NCI-H1694 (cell line): ENCODE results near the gene SEC14L5.

Source experiments
- DNase-seq: peaks from one replicate; lab custom pipeline; 2025; lab: John Stamatoyannopoulos, UW

SEC14L5 gene

GRCh38 chr16:4931381-4931780, 26.7 kb upstream of the SEC14L5 start:
- DNase-seq, result no peak

- no peak for DNase-seq
Observed at GRCh38 chr16:4933433-4933832, 24.7 kb upstream of the SEC14L5 start.

- no peak for DNase-seq
Observed at GRCh38 chr16:4933871-4934395, 24.2 kb upstream of the SEC14L5 start.

- DNase-seq, result no peak
Observed at GRCh38 chr16:4934591-4934990, 23.5 kb upstream of the SEC14L5 start.

GRCh38 chr16:4935241-4935855, 22.8 kb upstream of the SEC14L5 start:
- no peak for DNase-seq

- no peak for DNase-seq
Observed at GRCh38 chr16:4936181-4936990, 21.7 kb upstream of the SEC14L5 start.

- DNase-seq, result no peak
Observed at GRCh38 chr16:4936991-4937781, 20.9 kb upstream of the SEC14L5 start, which contains the start of gene PPL. PPL (minus strand) TSS chr16:4937148; CDS start chr16:4937045, 103 bp downstream.

GRCh38 chr16:4937782-4938682, 20.1 kb upstream of the SEC14L5 start:
- DNase-seq, result no peak

- no peak for DNase-seq
Observed at GRCh38 chr16:4938683-4939030, 19.5 kb upstream of the SEC14L5 start.

GRCh38 chr16:4940719-4941118, 17.4 kb upstream of the SEC14L5 start:
- no peak for DNase-seq

GRCh38 chr16:4942481-4942880, 15.6 kb upstream of the SEC14L5 start:
- no peak for DNase-seq

- peak; percentile 76 for DNase-seq
Observed at GRCh38 chr16:4944333-4945281, 13.5 kb upstream of the SEC14L5 start.

- DNase-seq, result no peak
Observed at GRCh38 chr16:4945560-4946502, 12.3 kb upstream of the SEC14L5 start.

- DNase-seq, result no peak
Observed at GRCh38 chr16:4946917-4947316, 11.2 kb upstream of the SEC14L5 start.

GRCh38 chr16:4947722-4948503, 10.2 kb upstream of the SEC14L5 start:
- DNase-seq, result no peak

- DNase-seq, result no peak
Observed at GRCh38 chr16:4948903-4949766, 9.0 kb upstream of the SEC14L5 start.

- no peak for DNase-seq
Observed at GRCh38 chr16:4949986-4950385, 8.1 kb upstream of the SEC14L5 start.
